ENCODE measurements around the gene MANEA. TPM values are rescaled to one million over a fixed set of nuclear protein-coding genes. Genes with fewer than 3 reads are reported as not detected.
"Not testable (repeated sequence)": the region's sequence is repeated elsewhere in the genome, so short reads cannot be mapped to it uniquely, and the experiment has no call there.

The MANEA gene
- total RNA-seq, 1 donor from 2014 or later, result 15.5 TPM

GRCh38 chr6:95576218-95576997 lies 927 bp upstream of the MANEA start:
- H3K27me3 Mint-ChIP-seq, result no peaks in the 10 kb centered on the region
- peak overlapping the region; percentile 91 for H3K27ac Mint-ChIP-seq
- peaks cover 3% of the 10 kb centered on the region for H3K36me3 Mint-ChIP-seq
- no peak for TF ChIP-seq CTCF (conservative IDR thresholded peaks at IDR 0.05)
- H3K4me1 Mint-ChIP-seq (ENCODE audit: unreplicated experiment), result peaks cover 20% of the 10 kb centered on the region
- DNase-seq (ENCODE audit: extremely low spot score, unreplicated experiment), result no peak
- peak overlapping the region; percentile 96 for H3K4me3 Mint-ChIP-seq
- no peaks in the 10 kb centered on the region for H3K9me3 Mint-ChIP-seq

- H3K27me3 Mint-ChIP-seq, result no peaks in the 10 kb centered on the region
- peak overlapping the region; percentile 96 for H3K4me3 Mint-ChIP-seq
- no peak for TF ChIP-seq CTCF (conservative IDR thresholded peaks at IDR 0.05)
- H3K4me1 Mint-ChIP-seq (ENCODE audit: unreplicated experiment), result peaks cover 20% of the 10 kb centered on the region
- H3K36me3 Mint-ChIP-seq, result peaks cover 3% of the 10 kb centered on the region
- no peaks in the 10 kb centered on the region for H3K9me3 Mint-ChIP-seq
- DNase-seq (ENCODE audit: extremely low spot score, unreplicated experiment), result no peak
- peak overlapping the region; percentile 91 for H3K27ac Mint-ChIP-seq
Observed at GRCh38 chr6:95576998-95577303, 384 bp upstream of the MANEA start.

GRCh38 chr6:95578106-95578410 lies 723 bp downstream of the MANEA start:
- no peak for DNase-seq (ENCODE audit: extremely low spot score, unreplicated experiment)
- peak overlapping the region; percentile 96 for H3K4me3 Mint-ChIP-seq
- no peaks in the 10 kb centered on the region for H3K27me3 Mint-ChIP-seq
- H3K36me3 Mint-ChIP-seq, result peaks cover 3% of the 10 kb centered on the region
- H3K9me3 Mint-ChIP-seq, result no peaks in the 10 kb centered on the region
- peak overlapping the region; percentile 91 for H3K27ac Mint-ChIP-seq
- TF ChIP-seq CTCF (conservative IDR thresholded peaks at IDR 0.05), result no peak
- peaks cover 20% of the 10 kb centered on the region for H3K4me1 Mint-ChIP-seq (ENCODE audit: unreplicated experiment)

- Mint-ChIP-seq H3K4me3 (no peak overlapping the region), H3K27ac (no peak overlapping the region), H3K4me1 (ENCODE audit: unreplicated experiment) (peaks cover 20% of the 10 kb centered on the region), H3K27me3 (no peaks in the 10 kb centered on the region), H3K9me3 (peaks cover 9% of the 10 kb centered on the region), H3K36me3 (peaks cover 16% of the 10 kb centered on the region)
- no peak for DNase-seq (ENCODE audit: extremely low spot score, unreplicated experiment)
- no peak for TF ChIP-seq CTCF (conservative IDR thresholded peaks at IDR 0.05)
Observed at GRCh38 chr6:95581073-95581472, 3.7 kb downstream of the MANEA start.

- not testable (repeated sequence) for H3K4me1 Mint-ChIP-seq (ENCODE audit: unreplicated experiment); H3K4me3 Mint-ChIP-seq; H3K27ac Mint-ChIP-seq; DNase-seq (ENCODE audit: extremely low spot score, unreplicated experiment); H3K27me3 Mint-ChIP-seq; H3K9me3 Mint-ChIP-seq
- peaks cover 25% of the 10 kb centered on the region for H3K36me3 Mint-ChIP-seq
Observed at GRCh38 chr6:95584226-95584625, 6.9 kb downstream of the MANEA start.

GRCh38 chr6:95587989-95588388 lies 10.7 kb downstream of the MANEA start:
- no peaks in the 10 kb centered on the region for H3K4me1 Mint-ChIP-seq (ENCODE audit: unreplicated experiment)
- H3K4me3 Mint-ChIP-seq, result no peak overlapping the region
- H3K27ac Mint-ChIP-seq, result no peak overlapping the region
- H3K36me3 Mint-ChIP-seq, result peaks cover 30% of the 10 kb centered on the region
- H3K9me3 Mint-ChIP-seq, result peaks cover 9% of the 10 kb centered on the region
- no peaks in the 10 kb centered on the region for H3K27me3 Mint-ChIP-seq
- DNase-seq (ENCODE audit: extremely low spot score, unreplicated experiment), result no peak
- no peak for TF ChIP-seq CTCF (conservative IDR thresholded peaks at IDR 0.05)

Measured in type B pancreatic cell (in vitro differentiated cells).